IPS-20b (cell line): ENCODE results near the gene RNLS.

Source experiments
- H3K27ac ChIP-seq: one replicate; pipeline ENCODE4 v1.5.1; 2013; ENCODE audit warnings: low read length
- H3K27me3 ChIP-seq: 2 replicates; pipeline ENCODE4 v1.6.1; 2013; ENCODE audit warnings: mild to moderate bottlenecking, low read length, inconsistent platforms; ENCODE audit not compliant: insufficient read depth
- H3K36me3 ChIP-seq: 2 replicates; pipeline ENCODE4 v1.6.1; 2013; ENCODE audit warnings: low read depth, mild to moderate bottlenecking, inconsistent platforms, low read length, moderate library complexity; ENCODE audit not compliant: insufficient read depth
- H3K4me1 ChIP-seq: 2 replicates; pipeline ENCODE4 v1.6.1; 2013; ENCODE audit warnings: mild to moderate bottlenecking, control low read depth, inconsistent platforms, low read length, moderate library complexity; ENCODE audit not compliant: insufficient read depth
- H3K4me3 ChIP-seq: 2 replicates; pipeline ENCODE4 v1.5.1; 2013; ENCODE audit warnings: mild to moderate bottlenecking, low read length, inconsistent platforms
- H3K9ac ChIP-seq: 2 replicates; pipeline ENCODE4 v1.6.1; 2013; ENCODE audit warnings: low read depth, mild to moderate bottlenecking, inconsistent platforms, low read length, moderate library complexity
- H3K9me3 ChIP-seq: 2 replicates; pipeline ENCODE4 v1.6.1; 2013; ENCODE audit warnings: mild to moderate bottlenecking, low read depth, low read length, inconsistent platforms; ENCODE audit not compliant: insufficient read depth

The RNLS gene

DNA sequence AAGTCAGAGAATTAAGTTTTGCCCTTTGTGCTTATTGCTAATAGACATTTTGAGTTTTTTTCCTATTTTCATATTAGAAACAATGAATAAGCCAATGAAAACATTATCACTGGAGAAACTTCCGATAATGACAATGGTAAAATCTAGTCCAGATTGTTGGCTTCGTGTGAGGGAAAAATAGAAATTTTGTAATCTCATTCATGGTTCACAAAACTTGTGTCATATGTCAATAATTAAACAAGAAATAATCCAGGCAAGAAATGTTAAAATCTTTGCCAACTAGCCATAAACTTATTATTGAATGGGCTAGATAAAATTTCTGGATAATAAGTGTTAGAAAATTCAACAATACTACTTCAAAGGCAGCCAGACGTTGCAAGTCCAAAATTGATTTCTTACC is 36.6 kb downstream of the RNLS start:
- no peaks in the 10 kb centered on the region for H3K4me1 ChIP-seq
- H3K9ac ChIP-seq, result no peak overlapping the region
- H3K27ac ChIP-seq, result no peak overlapping the region
- no peaks in the 10 kb centered on the region for H3K36me3 ChIP-seq
- no peaks in the 10 kb centered on the region for H3K9me3 ChIP-seq
- no peaks in the 10 kb centered on the region for H3K27me3 ChIP-seq
- H3K4me3 ChIP-seq, result no peak overlapping the region

DNA sequence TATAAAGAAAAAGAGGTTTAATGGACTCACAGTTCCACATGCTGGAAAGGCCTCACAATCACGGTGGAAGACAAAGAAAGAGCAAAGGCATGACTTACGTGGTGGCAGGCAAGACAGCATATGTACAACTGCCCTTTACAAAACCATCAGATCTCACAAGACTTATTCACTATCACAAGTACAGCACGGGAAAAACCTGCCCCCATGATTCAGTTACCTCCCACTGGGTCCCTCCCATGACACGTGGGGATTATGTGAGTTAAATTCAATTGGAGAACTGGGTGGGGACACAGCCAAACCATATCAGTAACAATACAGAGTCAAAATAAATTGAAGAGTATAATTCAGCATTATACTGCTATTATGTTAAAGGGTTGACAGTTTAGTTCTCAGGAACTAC is 37.8 kb downstream of the RNLS start:
- Histone ChIP-seq H3K4me1 (no peaks in the 10 kb centered on the region), H3K9ac (no peak overlapping the region), H3K9me3 (no peaks in the 10 kb centered on the region), H3K27ac (no peak overlapping the region), H3K36me3 (no peaks in the 10 kb centered on the region), H3K27me3 (no peaks in the 10 kb centered on the region), H3K4me3 (no peak overlapping the region)

DNA sequence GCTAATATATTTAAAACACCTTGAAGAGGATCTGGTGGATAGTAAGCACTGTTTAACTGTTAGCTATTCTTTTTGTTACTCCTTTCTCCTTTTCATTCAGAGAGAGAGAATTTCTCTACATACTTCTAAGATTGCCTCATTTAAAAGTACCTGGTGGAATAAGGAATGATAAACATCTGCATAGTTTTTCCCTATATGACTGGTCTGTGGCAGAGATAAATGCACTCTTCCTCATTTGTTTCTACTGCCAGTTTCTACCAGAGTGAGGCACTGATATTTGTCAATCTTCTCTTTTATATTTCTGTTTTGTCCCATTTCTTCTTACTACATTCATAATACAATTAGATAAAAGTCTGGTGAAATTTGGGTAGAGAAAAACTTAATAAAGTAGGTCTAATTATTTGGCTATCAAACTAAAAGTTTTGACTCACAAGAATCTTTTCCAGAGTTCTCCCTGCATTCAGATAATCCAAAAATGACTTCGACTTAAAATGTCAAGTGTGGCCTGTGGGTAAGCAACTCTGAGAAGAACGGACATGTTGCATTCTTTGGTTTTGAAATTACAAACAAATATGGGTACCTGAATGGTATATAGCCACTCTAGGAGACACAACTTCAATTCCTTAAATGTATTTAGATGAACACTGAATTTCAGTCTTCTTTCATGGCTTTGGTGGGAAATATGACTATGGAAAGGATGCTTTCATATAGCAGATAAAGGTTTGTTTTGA is 38.8 kb downstream of the RNLS start:
- Histone ChIP-seq H3K36me3 (no peaks in the 10 kb centered on the region), H3K27me3 (no peaks in the 10 kb centered on the region), H3K9ac (no peak overlapping the region), H3K4me3 (no peak overlapping the region), H3K4me1 (no peaks in the 10 kb centered on the region), H3K27ac (no peak overlapping the region), H3K9me3 (no peaks in the 10 kb centered on the region)

DNA sequence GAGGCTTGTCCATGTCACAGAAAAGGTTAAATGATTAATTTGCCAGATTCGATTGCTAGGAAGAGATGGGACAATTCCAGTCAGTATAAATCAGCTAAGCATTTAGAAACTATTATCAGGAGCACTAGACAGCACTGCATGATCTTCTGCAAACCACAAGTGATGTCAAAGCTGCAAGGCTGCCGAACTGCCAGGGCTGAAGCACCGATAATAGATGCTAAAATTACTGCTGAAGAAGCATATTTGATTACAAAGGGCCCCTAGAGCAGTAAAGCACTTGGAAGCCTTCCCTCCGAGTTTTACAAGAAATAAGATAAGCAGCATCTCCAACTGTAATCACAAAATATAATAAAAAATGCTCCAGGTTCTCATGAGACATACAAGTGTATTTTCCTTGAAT is 40.6 kb downstream of the RNLS start:
- H3K27ac ChIP-seq, result no peak overlapping the region

DNA sequence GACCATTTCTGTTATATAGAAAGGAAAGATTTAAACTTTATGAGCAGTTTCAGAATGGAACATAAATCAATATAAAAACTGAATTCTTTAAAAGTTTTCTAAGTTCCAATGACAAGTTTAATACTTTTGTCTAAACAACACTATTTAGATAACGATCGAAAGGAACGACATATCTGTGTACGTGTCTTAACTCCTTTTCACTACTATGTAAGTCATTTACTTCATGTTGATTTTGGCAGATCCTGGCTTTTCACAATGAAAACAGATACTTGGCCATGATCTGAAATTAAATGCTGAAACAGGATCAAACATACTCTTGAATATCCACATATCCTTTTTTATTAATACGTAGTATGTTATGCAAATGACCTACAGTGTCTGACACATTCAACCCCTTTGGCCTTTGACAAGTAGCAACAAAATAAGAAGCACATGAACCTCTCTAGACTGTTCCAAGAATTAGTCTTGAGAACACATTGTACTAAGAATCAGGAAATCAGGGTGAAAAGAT is 41.9 kb downstream of the RNLS start:
- H3K27me3 ChIP-seq, result no peaks in the 10 kb centered on the region
- no peaks in the 10 kb centered on the region for H3K9me3 ChIP-seq
- no peaks in the 10 kb centered on the region for H3K4me1 ChIP-seq
- H3K36me3 ChIP-seq, result no peaks in the 10 kb centered on the region
- H3K4me3 ChIP-seq, result no peak overlapping the region
- H3K9ac ChIP-seq, result no peak overlapping the region
- no peak overlapping the region for H3K27ac ChIP-seq

More for the DNA sequence above, 40.6 kb downstream of the RNLS start:
- no peak overlapping the region for H3K4me3 ChIP-seq
- no peaks in the 10 kb centered on the region for H3K4me1 ChIP-seq
- no peaks in the 10 kb centered on the region for H3K9me3 ChIP-seq
- H3K9ac ChIP-seq, result no peak overlapping the region
- H3K36me3 ChIP-seq, result no peaks in the 10 kb centered on the region
- H3K27me3 ChIP-seq, result no peaks in the 10 kb centered on the region

DNA sequence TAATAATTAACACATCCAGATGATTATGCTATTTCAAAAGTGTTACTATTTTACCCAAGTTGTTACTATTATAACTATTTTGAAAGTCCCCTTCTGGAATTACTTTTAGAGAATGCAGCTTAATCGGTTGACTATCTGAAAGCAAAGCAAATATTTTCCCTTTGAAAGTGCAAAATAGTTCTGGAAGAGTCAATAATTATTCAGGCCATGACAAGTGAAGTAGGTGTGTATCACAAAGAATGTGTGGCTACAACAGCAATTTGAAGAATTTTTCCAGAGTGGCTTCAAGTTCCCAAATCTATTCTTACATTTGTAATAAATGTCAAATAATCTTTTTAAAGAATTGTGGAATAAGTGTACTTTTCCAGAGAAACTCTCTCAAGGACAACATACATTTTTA is 42.8 kb downstream of the RNLS start:
- H3K4me1 ChIP-seq, result no peaks in the 10 kb centered on the region
- no peak overlapping the region for H3K4me3 ChIP-seq
- H3K27ac ChIP-seq, result no peak overlapping the region
- no peaks in the 10 kb centered on the region for H3K9me3 ChIP-seq
- H3K36me3 ChIP-seq, result no peaks in the 10 kb centered on the region
- H3K27me3 ChIP-seq, result no peaks in the 10 kb centered on the region
- H3K9ac ChIP-seq, result no peak overlapping the region

DNA sequence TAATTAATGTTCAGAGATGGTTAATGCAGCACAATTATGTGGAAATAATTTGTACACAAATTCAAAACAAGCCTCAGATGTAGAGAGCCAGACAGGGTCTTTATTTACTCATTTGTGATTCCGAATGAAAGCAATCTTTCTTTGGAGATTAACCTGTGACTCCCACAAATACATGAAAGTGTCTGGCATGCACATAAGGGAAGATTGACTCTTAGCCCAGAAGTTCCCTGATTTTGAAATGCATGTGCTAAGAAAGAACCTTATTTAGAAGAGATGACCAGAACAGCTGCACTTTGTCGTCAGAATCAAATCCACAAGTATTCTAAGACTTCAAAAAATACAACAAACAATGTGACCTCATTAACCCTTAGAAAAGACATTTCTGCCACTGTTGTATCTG is 45.1 kb downstream of the RNLS start:
- Histone ChIP-seq H3K4me1 (no peaks in the 10 kb centered on the region), H3K9ac (no peak overlapping the region)

DNA sequence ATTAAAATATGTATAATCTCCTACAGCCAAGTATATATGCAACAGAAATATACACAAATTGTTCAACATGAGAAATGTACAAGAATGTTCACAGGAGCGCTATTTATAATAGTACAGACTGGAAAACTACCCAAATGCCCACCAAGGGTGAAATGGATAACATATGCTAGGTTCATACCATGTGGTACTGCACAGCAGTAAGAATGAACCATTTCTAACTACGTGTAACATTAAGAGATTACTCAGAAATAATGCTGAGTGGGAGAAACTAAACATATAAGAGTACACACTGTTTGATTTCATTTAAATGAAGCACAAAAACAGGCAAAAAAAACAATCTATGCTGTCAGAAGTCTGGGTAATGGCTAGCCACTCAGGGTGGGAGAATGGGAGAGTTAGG is 45.8 kb downstream of the RNLS start:
- Histone ChIP-seq H3K27ac (no peak overlapping the region), H3K9me3 (no peaks in the 10 kb centered on the region)

More for the DNA sequence above, 45.1 kb downstream of the RNLS start:
- Histone ChIP-seq H3K36me3 (no peaks in the 10 kb centered on the region), H3K9me3 (no peaks in the 10 kb centered on the region), H3K27ac (no peak overlapping the region), H3K4me3 (no peak overlapping the region), H3K27me3 (no peaks in the 10 kb centered on the region)

DNA sequence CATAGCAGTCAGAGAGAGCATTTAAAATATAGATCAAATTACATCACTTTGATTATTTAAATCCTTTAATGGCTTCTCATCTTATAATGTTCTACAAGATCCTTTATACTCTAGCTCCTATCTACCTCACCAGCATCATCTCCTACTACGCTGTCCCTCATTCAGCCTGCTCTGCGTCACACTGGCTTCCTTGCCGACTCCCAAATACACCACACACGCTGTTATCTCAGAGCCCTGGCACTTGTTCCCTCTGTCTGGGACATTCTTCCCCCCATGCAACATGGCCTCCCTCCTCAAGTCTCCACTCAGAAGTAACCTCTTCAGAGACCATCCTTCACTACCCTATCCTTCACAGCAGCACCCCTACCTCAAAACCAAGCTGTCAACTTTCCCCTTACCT is 46.7 kb downstream of the RNLS start:
- no peaks in the 10 kb centered on the region for H3K36me3 ChIP-seq
- no peak overlapping the region for H3K9ac ChIP-seq
- no peaks in the 10 kb centered on the region for H3K27me3 ChIP-seq
- H3K9me3 ChIP-seq, result no peaks in the 10 kb centered on the region
- H3K4me3 ChIP-seq, result no peak overlapping the region
- no peaks in the 10 kb centered on the region for H3K4me1 ChIP-seq
- H3K27ac ChIP-seq, result no peak overlapping the region

More for the DNA sequence above, 45.8 kb downstream of the RNLS start:
- Histone ChIP-seq H3K27me3 (no peaks in the 10 kb centered on the region), H3K9ac (no peak overlapping the region), H3K4me3 (no peak overlapping the region), H3K36me3 (no peaks in the 10 kb centered on the region), H3K4me1 (no peaks in the 10 kb centered on the region)

DNA sequence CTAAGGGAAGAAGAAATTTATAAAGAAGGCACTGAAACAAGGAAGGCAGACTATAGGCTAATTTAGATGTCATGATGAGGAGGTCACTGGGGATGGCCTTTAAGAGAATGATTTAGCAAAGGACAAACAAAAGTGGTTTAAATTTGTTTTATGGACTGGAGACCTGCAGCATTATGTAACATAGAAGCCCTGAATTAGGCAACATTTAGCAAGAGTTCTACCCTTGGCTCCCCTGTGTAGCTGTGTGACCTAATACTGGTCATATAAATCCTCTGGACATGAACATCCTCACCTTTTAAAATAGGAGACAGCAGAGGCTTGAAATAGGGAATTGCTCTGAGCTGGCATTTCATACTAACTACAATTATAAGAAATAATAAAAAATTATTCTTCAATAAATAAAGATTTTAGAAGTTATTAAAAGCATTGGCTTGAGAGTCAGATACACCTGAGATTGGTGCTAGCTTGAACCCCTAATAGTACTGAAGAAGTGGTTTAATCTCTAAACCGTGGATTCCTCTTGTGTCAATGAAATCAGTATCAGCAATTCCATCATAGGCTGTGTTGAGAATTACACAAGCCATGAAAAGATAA is 48.9 kb downstream of the RNLS start:
- Histone ChIP-seq H3K9ac (no peak overlapping the region), H3K4me1 (no peaks in the 10 kb centered on the region), H3K9me3 (no peaks in the 10 kb centered on the region), H3K4me3 (no peak overlapping the region), H3K27me3 (no peaks in the 10 kb centered on the region), H3K27ac (no peak overlapping the region), H3K36me3 (no peaks in the 10 kb centered on the region)

DNA sequence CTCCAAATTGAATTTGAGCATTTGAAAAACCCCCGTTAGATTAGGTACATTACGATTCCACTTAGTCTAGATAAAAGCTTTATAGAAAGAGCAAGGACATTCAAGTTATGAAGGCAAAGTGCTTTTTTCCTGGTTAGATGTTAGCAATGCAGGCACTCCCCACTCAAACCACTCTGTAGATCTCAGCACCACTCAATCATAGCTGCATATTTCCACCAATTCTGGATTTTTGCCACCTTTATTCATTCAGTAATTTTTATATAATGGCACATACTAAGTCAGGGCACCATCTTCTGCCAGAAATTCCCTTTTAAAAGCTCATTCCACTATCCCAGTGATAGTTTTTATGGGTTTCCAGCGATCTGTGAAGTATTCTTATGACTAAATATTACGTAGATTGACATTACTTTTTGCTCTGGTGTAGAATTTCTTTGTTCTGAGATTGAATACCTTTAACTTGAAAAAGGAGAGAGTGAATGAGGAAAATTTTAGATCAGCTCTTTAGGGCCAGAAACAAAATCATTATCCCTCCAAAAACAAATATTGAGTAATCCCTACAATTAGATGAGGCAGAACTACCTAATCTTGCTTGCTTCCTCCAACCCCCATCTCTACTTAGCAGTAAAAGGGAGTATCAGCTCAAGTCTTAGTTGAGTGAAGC is 51.6 kb downstream of the RNLS start:
- no peak overlapping the region for H3K9ac ChIP-seq
- no peaks in the 10 kb centered on the region for H3K27me3 ChIP-seq
- no peak overlapping the region for H3K27ac ChIP-seq
- no peaks in the 10 kb centered on the region for H3K4me1 ChIP-seq
- H3K9me3 ChIP-seq, result no peaks in the 10 kb centered on the region
- H3K36me3 ChIP-seq, result no peaks in the 10 kb centered on the region
- H3K4me3 ChIP-seq, result no peak overlapping the region
